HG03280 (cell line): ENCODE results near the gene HNRNPAB.
"Not testable (repeated sequence)": the region's sequence is repeated elsewhere in the genome, so short reads cannot be mapped to it uniquely, and the experiment has no call there.

ENCODE experiments used
- ATAC-seq: cut with Tn5 transposase; IDR thresholded peaks from one replicate; pipeline ENCODE4 v1.9.1; 2021; ENCODE audit warnings: mild to moderate bottlenecking, moderate library complexity; ENCODE audit not compliant: unreplicated experiment

The HNRNPAB gene

DNA sequence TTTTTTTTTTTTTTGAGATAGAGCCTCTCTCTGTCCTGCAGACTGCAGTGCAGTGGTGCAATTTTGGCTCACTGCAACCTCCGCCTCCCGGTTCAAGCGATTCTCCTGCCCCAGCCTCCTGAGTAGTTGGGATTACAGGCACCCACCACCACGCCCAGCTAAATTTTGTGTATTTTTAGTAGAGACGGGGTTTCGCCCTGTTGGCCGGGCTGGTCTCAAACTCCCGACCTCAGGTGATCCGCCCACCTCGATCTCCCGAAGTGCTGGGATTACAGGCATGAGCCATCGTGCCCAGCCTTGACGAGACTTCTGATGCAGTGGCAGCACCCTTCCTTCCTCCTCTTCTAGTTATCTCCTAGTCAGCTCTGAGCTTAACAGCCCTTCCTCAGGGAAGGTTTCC is 24.8 kb downstream of the HNRNPAB start:
- ATAC-seq: not testable (repeated sequence)

DNA sequence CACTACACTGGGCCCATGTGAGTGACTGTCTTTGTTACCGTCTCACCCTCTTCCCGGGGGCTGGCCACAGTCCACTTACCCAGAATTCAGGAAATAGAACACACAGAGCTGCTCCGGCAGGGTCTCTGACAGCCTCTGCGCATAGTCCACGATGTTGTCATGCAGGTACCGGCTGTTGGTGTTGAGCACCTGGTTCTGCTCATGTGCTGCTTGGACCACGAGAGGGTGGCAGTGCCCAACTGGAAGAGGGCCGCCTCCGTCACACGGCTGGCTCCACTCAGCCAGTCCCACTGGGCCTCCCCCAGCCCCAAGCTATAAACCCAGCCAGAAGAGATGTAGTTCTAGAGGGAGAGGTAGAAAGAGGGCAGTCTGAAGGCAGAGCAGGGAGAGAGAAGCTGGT is 25.5 kb downstream of the HNRNPAB start:
- ATAC-seq: no peak

DNA sequence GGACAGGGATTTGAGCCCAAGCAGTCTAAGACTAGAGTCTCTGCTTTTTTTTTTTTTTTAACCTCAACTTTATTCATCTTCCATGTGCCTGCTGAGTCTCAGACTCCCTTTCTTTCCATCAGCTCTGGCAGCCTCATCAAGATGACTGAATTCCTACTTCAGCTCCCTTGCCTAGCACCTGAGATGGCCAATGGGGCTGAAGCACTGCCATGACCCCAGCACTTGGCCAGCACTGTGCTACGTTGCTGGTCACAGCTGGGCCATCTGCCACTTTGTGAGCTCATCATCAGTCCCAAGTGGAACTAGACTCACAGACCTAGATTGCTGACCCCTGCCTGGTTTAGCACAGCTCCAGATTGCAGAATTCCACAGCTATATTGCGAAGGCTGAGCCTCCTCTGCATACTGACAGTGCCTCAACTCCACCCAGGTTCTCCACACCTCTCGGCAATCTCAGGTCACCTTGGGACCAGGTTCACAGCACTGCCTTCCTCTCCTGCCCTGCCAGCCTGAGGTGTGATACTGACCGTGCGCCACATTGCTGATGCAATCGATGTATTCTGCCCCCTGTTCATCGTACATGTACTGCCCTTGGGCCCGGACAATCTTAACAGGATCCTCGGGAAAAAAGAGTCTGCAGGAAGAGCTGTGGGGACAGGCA is 26.7 kb downstream of the HNRNPAB start:
- ATAC-seq: no peak

GRCh38 chr5:178231539-178232123 is 27.3 kb downstream of the HNRNPAB start:
- peak; percentile 1 for ATAC-seq

DNA sequence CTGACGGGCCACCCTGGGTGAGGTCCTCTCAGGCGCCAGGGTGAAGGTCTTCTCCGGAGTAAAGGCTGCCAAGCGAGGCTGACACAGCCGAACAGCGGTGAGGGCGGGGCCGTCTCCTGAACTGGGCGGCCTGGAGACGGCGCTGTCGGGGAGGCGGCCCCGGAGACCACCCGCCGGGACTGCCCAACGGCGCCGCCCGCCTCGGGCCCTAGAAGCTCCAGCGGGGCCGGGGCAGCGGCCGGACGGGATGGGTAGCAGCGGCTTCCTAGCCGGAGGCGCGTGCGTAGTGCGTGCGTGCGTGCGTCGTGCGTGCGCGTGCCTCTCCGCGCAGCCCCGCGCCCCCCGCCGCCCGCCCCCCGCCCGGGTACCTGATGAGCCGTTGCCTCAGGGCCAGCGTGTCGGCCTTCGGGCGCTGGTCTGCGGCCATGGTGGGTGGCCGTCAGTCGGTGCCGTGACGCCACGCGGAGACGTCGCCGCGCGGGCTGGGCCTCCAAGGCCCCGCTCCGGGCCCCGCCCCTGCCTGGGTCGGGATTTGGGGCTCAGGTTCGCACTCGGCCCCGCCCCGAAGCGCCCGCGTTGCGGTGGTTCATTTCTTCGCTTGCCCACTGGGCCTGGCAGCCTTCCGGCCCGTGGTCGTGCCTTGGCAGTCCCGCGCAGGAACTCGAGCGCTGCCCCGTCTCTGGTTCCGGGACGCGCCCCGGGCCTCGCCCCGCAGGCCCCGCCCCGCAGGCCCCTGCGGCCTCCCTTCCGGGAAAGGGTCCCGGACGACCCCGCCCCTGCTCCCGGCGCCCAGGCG is 28.0 kb downstream of the HNRNPAB start, which contains the start of gene PHYKPL:
Gene PHYKPL (minus strand): TSS at position 679 of the 796 bp plus-strand sequence. CDS start 252 bp downstream, at position 427.
- ATAC-seq: peak; percentile 64

GRCh38 chr5:178232920-178233429 is 28.6 kb downstream of the HNRNPAB start:
- no peak for ATAC-seq

DNA sequence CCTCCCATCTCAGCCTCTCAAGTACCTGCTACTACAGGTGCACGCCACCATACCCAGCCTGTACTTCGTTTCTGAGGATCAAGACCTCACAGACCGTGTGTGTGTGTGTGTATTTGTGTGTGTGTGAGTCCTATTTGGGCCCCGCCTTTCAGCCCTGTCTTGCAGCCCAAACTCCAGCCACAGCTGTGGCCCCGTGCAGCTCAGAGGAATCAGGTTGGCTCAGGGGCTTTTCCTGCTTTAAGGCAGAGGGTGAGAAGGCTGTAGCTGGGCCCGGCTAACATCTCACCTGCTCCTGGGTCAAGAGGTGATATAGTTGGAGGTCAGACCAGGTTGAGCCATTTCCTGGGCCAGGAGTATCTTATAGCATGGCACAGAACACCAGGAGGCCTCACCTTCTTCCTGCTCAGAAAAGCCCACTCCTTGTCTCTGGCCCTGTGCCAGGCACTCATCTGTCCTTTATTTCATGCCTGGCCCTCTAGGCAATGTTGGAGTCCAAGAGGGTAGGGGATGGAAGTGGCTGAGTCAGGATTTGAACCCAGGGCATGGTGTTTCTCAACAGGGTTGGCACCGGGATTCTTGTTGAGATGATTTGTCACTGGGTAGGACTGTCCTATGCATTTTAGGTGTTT is 29.9 kb downstream of the HNRNPAB start:
- no peak for ATAC-seq

DNA sequence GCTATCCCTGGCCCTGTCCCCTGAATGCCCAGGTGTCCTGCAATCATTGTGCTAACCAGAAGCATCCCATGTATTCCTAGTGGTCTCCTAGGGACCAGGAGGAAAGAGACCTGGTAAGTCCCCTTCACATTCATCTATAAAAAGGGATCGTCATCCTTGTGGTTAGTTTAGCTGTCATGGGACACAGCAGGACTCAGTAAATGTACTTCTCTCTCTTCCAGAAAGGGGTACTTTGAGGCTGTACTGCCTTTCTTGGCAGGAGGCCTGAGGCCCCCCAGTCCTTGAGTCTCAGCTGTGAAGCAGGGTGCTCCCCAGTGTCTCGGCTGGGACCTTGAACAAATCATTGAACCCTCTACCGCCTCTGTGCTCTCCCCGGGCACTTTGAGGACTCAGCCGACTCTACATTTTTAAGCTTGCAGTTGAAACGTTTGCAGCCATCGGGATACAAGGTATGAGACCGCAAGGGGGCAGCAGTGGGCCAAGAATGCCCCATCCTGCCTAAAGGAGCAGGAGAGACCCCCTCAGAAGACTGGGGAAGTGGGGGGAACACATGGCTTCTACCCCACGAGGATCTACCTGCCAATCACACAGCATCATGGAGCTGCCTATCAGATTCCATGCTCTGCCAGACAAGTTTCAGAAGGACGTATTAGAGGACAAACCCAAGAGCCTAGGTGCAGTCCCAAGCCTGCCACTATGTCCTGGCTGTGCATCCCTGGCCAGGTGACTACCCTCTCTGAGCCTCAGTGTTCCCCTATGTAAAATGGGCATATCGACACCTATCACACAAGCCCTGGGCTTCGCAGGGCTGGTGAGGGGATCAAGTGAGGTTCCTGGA is 30.6 kb downstream of the HNRNPAB start:
- no peak for ATAC-seq

DNA sequence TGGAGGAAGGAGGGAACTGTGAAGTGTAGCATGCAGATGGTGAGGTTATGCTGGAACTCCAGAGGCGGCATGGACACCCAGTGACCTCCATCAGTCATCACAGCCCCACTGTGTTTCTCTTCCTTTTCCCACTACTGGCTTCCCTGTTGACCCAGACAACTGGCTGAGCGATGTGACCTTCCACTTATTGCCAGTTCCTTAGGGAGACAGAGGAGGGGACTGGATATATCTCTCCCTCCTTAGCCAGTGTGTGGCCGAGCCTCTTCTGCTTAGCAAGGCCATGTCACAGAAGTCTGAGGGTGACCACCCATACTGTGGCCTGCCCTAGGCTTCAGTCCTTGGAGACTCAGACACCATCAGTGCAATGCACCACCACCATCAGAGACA is 31.2 kb downstream of the HNRNPAB start:
- no peak for ATAC-seq

DNA sequence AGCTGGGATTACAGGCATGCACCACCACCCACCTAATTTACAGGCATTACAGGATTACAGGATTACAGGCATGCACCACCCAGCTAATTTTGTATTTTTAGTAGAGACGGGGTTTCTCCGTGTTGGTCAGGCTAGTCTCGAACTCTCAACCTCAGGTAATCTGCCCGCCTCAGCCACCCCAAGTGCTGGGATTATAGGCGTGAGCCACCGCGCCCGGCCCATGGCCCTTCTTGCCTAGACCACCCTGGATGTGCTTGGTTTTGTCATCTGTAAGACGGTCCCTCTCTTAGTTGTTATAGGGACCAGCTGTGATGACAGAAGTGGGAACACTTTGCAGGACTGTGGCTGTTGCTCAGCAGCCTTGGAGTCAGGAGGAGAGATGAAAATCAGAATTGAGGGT is 31.8 kb downstream of the HNRNPAB start:
- ATAC-seq: no peak

- no peak for ATAC-seq
Observed at GRCh38 chr5:178236679-178237078, 32.3 kb downstream of the HNRNPAB start.

- no peak for ATAC-seq
Observed at GRCh38 chr5:178237431-178238312, 33.3 kb downstream of the HNRNPAB start.

- no peak for ATAC-seq
Observed at GRCh38 chr5:178238313-178238635, 33.9 kb downstream of the HNRNPAB start.

GRCh38 chr5:178238711-178239592 is 34.6 kb downstream of the HNRNPAB start:
- no peak for ATAC-seq

DNA sequence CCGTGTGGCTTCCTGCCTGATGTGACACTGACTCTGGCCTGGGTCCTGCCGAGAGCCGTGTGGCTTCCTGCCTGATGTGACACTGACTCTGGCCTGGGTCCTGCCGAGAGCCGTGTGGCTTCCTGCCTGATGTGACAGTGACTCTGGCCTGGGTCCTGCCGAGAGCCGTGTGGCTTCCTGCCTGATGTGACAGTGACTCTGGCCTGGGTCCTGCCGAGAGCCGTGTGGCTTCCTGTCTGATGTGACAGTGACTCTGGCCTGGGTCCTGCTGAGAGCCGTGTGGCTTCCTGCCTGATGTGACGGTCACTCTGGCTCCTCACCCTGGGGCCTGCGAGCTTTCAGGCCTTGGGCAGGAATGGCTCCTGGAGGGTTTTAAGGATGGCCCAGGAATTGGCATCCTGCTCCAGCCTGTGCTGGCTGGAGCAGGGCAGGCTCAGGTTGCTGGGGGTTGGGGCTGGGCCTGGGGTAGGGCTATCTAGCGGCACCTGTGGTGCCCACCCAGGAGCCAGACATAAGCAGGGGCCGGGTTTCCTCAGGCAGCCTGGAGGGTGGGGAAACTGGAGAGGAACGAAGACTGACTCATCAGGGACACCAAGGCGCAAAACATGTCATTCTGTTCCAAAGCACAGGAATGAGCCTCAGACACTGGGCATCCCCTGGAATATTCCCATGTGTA is 35.4 kb downstream of the HNRNPAB start:
- not testable (repeated sequence) for ATAC-seq

DNA sequence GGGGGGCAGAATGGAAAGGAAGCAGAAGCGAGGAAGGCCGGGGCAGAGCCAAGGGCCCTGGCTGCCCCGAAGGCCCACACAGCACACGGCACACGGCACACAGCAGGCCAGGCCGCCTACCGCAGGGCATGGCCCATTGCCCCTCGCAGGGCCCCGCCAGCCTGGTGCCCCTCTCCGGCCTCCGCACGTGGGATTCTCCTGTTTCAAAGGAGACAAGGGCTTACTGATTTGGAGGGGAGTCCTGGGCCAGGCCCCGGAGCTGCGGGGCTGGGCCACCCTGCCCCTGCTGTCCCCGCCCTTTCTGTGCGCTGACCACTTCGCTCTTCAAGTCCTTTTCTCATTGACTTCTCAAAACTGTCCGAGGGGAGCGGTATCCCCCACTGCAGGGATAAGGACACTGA is 36.0 kb downstream of the HNRNPAB start:
- ATAC-seq: no peak

GRCh38 chr5:178240766-178241165 is 36.4 kb downstream of the HNRNPAB start:
- ATAC-seq: no peak

GRCh38 chr5:178241231-178241663 is 36.9 kb downstream of the HNRNPAB start:
- ATAC-seq: no peak
